NCI-H146 treated with DMSO at 0.1 percent for 48 hours (cell line): Measurements from ENCODE around the gene P2RX7.
"Not testable (repeated sequence)": the region's sequence is repeated elsewhere in the genome, so short reads cannot be mapped to it uniquely, and the experiment has no call there.

ENCODE experiments used
- DNase-seq: peaks from one replicate; lab custom pipeline; 2025; ENCODE audit not compliant: unreplicated experiment; lab: John Stamatoyannopoulos, UW

The P2RX7 gene

DNA sequence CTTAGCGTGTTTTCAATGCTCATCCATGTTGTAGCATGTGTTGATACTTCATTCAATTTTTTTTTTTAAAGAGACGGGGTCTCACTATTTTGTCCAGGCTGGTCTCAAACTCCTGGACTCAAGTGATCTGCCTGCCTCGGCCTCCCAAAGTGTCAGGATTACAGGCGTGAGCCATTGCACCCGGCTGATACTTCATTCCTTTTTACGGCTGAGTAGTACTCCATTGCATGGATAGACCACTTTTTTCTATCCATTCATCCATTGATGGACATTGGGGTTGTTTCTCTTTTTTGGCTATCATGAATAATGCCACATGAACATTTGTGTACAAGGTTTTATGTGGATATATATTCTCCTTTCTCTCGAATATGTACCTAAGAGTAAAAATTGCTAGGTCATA, 1.2 kb downstream of the P2RX7 start:
- DNase-seq = no peak

DNA sequence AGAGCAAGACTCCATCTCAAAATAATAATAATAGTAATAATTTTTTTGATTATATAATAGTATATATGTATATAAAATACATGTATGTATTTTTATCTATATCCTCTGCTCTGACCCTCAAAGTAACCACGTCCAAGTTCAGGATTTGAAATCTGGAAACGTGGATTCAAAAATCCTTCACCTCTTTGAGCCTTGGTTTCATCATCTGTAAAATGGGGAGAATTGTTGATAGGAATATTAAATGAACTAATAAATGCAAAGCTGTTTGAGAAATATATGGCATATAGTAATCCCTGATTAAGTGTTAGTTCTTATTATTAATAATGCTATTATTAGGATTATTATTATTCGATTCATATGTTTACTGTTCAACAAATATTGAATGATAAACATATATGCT, 2.6 kb downstream of the P2RX7 start:
- DNase-seq = no peak

GRCh38 chr12:121137512-121137911, 4.8 kb downstream of the P2RX7 start:
- no peak for DNase-seq

DNA sequence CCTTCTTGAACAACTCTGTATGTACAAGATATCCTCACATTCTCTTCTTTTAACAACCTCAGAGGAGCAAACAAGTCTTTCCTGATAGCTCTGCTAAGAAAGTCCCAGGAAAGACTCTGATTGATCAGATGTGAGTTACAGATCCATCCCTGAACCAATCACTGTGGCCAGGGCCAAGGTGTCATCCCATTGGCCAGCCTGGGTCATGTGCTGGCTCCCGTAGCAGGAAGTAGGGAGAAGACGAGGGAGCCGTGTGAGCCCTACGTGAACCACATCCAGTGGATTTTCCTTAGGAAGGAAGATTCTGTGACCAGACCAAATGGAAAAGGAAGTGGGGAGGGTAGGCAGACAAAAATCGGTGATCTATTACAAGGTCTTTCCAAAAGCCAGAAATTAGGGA, 5.6 kb downstream of the P2RX7 start:
- DNase-seq = no peak

DNA sequence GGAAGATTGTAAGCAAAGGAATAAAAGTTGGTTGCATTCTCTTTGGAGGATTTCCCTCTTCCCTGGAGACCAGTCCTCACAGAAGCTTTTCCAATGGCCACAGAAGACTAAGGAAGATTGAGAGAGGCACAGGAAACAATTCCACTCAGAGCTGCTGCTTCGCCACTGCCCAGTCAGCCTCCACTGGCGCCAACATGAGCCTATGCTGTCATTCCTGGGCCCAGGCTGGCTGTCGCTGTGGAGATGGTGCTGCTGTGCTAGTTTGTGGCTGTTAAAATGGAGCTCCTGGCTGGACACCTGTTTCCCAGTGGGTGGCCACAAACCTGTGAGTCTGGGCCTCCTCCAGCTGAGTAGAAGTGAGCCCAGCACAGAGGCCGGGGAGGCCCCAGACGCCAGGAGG, 6.6 kb downstream of the P2RX7 start:
- no peak for DNase-seq

- DNase-seq = no peak
Measured at GRCh38 chr12:121142171-121142950, 9.7 kb downstream of the P2RX7 start.

DNA sequence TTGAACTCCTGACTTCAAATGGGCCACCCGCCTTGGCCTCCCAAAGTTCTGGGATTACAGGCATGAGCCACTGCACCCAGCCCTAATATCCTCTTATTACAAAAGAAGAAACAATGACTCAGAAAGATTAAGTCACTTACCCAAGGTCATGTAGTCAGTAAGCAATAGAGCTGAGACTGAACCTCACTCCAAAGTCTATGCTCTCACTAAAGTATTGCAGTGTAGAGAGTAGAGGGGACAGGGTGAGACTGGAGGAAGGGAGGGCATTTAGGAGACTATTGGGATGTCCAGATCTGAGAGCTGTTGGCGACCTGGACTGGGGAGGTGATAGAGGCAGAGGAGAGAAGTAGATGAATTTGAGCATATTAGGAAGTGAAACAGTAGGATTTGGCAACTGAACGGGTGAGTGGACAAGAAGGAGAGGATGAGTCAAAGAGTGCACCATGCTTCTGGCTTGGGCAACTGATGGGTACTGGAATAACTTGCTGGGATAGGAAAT, 11.8 kb downstream of the P2RX7 start:
- no peak for DNase-seq

GRCh38 chr12:121145221-121145620, 12.5 kb downstream of the P2RX7 start:
- DNase-seq = no peak

GRCh38 chr12:121149289-121149688, 16.6 kb downstream of the P2RX7 start:
- DNase-seq = not testable (repeated sequence)

DNA sequence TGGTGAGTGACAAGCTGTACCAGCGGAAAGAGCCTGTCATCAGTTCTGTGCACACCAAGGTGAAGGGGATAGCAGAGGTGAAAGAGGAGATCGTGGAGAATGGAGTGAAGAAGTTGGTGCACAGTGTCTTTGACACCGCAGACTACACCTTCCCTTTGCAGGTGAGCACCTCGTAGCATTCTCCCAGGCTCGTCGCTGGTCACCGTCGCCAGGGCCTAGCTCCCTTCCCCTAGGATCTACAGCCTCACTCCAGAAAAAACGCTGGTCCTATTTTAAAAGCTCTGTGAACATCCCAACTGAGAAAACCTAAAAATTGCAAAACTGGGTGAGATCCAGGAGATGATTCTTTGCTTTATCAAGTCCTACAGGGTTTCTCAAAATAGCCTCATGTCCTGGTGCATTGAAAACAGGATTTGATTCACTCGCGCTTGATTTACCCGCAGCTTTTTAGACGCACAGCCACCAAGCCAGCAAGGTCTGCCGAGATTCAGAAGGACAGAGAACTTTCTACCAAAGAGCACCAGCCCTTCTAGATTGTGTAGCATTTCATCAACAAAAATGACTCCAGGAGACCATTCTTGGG, 22.2 kb downstream of the P2RX7 start:
- no peak for DNase-seq

DNA sequence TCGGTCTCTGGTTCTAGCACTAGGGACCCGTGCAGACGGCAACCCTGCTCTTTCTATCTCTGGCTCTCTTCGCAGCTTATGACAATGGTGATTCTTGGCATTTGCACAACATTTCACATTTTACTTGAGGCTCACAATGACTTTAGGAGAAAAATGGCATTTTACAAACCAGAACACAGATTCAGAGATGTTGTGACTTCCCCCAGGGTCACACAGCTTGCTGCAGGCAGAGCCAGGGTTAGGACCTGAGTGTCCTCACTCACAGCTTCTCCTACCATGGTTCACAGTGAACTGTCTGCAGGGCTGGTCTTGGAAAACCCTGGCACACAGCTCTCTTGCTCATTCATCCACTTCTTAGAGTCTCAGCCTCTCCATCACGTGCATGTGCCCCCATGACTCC, 23.7 kb downstream of the P2RX7 start:
- no peak for DNase-seq

GRCh38 chr12:121158085-121158484, 25.4 kb downstream of the P2RX7 start:
- DNase-seq = no peak

- DNase-seq = not testable (repeated sequence)
Measured at GRCh38 chr12:121158728-121159351, 26.2 kb downstream of the P2RX7 start.

- DNase-seq = no peak
Measured at GRCh38 chr12:121159467-121160307, 27.0 kb downstream of the P2RX7 start.

DNA sequence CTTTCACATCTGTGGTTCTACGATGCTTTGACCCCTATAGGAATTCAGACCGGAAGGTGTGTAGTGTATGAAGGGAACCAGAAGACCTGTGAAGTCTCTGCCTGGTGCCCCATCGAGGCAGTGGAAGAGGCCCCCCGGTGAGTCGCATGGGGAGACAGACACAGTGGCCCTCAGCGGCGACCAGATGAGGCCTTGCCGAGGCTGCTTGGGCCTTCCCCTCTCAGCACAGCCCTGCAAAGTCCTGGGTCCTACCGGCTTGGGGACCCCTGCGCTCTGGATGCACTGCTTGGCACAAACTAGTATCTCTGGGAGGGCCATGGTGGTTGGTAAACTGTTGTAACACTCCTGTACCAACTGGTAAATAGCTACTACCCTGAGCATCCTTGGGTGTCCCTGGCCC, 29.7 kb downstream of the P2RX7 start:
- no peak for DNase-seq

- DNase-seq = no peak
Measured at GRCh38 chr12:121162985-121163384, 30.3 kb downstream of the P2RX7 start.

- DNase-seq = not testable (repeated sequence)
Measured at GRCh38 chr12:121164839-121165238, 32.2 kb downstream of the P2RX7 start.

DNA sequence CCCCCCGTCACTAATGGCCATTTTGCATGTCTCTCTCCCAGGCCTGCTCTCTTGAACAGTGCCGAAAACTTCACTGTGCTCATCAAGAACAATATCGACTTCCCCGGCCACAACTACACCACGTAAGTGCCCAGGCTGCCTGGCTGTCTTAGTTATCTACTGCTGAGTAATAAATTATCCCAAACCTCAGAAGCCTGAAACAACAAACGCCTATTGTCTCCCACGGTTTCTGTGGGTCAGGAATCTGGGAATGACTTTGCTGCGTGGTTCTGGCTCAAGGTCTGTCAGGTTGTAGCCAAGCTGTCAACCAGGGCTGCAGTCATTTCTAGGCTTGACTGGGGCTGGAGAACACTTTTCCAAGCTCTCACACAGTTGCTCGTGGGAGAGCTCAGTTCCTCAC, 32.6 kb downstream of the P2RX7 start:
- DNase-seq = no peak

DNA sequence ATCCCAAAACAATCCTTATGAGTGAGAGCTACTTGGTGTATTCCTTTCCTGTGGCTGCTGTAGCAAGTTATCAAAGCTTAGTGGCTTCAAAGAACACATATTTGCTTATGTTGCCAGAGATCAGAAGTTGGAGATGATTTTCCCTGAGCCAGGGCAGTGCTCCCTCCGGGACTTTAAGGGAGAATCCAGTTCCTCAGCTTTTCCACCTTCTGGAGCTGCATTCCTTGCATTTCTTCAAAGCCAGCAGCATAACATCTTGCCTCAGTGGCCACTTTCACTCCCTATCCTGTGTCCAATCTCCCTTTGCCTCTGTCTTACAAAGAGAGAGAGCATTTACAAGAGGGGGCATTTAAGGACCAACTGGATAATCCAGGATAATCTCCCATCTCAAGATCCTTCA, 33.7 kb downstream of the P2RX7 start:
- DNase-seq = no peak

GRCh38 chr12:121167232-121167820, 34.6 kb downstream of the P2RX7 start:
- DNase-seq = no peak

DNA sequence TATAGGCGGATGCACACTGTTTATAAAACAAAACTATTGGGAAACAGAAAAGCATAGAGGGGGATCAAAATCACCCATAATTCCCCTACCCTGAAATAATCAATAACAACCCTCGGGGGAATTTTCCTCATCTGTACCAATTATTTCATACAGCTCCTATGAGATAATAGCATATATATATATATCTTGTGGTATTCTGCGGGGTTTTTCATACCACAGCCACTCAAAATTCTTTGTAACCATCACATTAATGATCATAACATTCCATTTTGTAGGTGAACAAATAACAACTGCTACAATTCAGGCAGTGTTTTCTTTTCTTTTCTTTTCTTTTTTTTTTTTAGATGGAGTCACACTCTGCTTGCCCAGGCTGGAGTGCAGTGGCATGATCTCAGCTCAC, 35.3 kb downstream of the P2RX7 start:
- no peak for DNase-seq
